ENCODE measurements around the gene BRME1.

DNA sequence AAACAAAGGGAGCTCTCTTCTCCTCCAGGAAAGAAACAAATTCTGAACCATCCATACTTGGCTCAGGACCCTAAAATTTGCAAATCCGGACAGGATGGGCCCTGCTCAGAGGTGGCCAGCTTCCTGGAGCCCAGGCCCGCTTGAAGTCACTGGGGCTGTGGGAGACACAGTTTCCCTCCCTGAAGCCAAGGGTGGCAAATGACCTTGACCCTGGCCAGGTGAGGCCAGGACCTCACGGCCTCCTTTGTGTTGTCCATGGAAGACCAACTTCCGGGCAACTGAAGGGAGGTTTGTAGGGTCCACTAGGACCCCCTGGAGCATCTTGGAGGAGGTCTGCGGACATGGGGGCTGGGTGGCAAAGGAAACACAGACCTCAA is 23.5 kb downstream of the BRME1 start:
- TF ChIP-seq, protein P1, sequence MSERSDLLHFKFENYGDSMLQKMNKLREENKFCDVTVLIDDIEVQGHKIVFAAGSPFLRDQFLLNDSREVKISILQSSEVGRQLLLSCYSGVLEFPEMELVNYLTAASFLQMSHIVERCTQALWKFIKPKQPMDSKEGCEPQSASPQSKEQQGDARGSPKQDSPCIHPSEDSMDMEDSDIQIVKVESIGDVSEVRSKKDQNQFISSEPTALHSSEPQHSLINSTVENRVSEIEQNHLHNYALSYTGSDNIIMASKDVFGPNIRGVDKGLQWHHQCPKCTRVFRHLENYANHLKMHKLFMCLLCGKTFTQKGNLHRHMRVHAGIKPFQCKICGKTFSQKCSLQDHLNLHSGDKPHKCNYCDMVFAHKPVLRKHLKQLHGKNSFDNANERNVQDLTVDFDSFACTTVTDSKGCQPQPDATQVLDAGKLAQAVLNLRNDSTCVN (tag by site-specific recombination; optimal IDR thresholded peaks at IDR 0.05), result no peak
- TF ChIP-seq, protein P2, sequence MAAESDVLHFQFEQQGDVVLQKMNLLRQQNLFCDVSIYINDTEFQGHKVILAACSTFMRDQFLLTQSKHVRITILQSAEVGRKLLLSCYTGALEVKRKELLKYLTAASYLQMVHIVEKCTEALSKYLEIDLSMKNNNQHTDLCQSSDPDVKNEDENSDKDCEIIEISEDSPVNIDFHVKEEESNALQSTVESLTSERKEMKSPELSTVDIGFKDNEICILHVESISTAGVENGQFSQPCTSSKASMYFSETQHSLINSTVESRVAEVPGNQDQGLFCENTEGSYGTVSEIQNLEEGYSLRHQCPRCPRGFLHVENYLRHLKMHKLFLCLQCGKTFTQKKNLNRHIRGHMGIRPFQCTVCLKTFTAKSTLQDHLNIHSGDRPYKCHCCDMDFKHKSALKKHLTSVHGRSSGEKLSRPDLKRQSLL (tag by site-specific recombination; IDR thresholded peaks at IDR 0.05), result no peak
- TF ChIP-seq ZFP41 (tag by site-specific recombination; IDR thresholded peaks at IDR 0.05; ENCODE audit: borderline replicate concordance), result no peak
- TF ChIP-seq, protein P3, sequence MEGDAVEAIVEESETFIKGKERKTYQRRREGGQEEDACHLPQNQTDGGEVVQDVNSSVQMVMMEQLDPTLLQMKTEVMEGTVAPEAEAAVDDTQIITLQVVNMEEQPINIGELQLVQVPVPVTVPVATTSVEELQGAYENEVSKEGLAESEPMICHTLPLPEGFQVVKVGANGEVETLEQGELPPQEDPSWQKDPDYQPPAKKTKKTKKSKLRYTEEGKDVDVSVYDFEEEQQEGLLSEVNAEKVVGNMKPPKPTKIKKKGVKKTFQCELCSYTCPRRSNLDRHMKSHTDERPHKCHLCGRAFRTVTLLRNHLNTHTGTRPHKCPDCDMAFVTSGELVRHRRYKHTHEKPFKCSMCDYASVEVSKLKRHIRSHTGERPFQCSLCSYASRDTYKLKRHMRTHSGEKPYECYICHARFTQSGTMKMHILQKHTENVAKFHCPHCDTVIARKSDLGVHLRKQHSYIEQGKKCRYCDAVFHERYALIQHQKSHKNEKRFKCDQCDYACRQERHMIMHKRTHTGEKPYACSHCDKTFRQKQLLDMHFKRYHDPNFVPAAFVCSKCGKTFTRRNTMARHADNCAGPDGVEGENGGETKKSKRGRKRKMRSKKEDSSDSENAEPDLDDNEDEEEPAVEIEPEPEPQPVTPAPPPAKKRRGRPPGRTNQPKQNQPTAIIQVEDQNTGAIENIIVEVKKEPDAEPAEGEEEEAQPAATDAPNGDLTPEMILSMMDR (tag by site-specific recombination; IDR thresholded peaks at IDR 0.05), result no peak
- no peak for TF ChIP-seq ZNF747 (tag by site-specific recombination; IDR thresholded peaks at IDR 0.05)
- TF ChIP-seq, protein P4, sequence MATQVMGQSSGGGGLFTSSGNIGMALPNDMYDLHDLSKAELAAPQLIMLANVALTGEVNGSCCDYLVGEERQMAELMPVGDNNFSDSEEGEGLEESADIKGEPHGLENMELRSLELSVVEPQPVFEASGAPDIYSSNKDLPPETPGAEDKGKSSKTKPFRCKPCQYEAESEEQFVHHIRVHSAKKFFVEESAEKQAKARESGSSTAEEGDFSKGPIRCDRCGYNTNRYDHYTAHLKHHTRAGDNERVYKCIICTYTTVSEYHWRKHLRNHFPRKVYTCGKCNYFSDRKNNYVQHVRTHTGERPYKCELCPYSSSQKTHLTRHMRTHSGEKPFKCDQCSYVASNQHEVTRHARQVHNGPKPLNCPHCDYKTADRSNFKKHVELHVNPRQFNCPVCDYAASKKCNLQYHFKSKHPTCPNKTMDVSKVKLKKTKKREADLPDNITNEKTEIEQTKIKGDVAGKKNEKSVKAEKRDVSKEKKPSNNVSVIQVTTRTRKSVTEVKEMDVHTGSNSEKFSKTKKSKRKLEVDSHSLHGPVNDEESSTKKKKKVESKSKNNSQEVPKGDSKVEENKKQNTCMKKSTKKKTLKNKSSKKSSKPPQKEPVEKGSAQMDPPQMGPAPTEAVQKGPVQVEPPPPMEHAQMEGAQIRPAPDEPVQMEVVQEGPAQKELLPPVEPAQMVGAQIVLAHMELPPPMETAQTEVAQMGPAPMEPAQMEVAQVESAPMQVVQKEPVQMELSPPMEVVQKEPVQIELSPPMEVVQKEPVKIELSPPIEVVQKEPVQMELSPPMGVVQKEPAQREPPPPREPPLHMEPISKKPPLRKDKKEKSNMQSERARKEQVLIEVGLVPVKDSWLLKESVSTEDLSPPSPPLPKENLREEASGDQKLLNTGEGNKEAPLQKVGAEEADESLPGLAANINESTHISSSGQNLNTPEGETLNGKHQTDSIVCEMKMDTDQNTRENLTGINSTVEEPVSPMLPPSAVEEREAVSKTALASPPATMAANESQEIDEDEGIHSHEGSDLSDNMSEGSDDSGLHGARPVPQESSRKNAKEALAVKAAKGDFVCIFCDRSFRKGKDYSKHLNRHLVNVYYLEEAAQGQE (tag by site-specific recombination; IDR thresholded peaks at IDR 0.05), result no peak
- TF ChIP-seq, protein P5, sequence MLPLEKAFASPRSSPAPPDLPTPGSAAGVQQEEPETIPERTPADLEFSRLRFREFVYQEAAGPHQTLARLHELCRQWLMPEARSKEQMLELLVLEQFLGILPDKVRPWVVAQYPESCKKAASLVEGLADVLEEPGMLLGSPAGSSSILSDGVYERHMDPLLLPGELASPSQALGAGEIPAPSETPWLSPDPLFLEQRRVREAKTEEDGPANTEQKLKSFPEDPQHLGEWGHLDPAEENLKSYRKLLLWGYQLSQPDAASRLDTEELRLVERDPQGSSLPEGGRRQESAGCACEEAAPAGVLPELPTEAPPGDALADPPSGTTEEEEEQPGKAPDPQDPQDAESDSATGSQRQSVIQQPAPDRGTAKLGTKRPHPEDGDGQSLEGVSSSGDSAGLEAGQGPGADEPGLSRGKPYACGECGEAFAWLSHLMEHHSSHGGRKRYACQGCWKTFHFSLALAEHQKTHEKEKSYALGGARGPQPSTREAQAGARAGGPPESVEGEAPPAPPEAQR (tag by site-specific recombination; IDR thresholded peaks at IDR 0.05), result no peak
- TF ChIP-seq ZNF311 (tag by site-specific recombination; IDR thresholded peaks at IDR 0.05; ENCODE audit: borderline replicate concordance), result no peak

All from HEK293 (cell line).